SU-DHL-6 (cell line): ENCODE measurements around the gene STX18.

ENCODE experiments used
- H2AFZ ChIP-seq: fragments of 200-600 bp; sonication (generic); 2 replicates; pipeline ENCODE4 v1.6.1; 2014; ENCODE audit warnings: low read depth, mild to moderate bottlenecking, moderate library complexity, mixed read lengths, antibody characterized with exemption, low read length; ENCODE audit not compliant: severe bottlenecking
- H3F3A ChIP-seq: fragments of 200-600 bp; shearing (Covaris generic); 2 replicates; pipeline ENCODE4 v1.6.0; 2016; ENCODE audit warnings: antibody characterized with exemption, mild to moderate bottlenecking; ENCODE audit not compliant: insufficient read depth
- H3K27ac ChIP-seq: fragments of 200-600 bp; sonication (generic); 2 replicates; pipeline ENCODE4 v1.5.1; 2016; ENCODE audit warnings: low read depth, mild to moderate bottlenecking, low read length, moderate library complexity, mixed read lengths
- H3K27me3 ChIP-seq: fragments of 200-600 bp; sonication (generic), shearing (Covaris generic); 2 replicates; pipeline ENCODE4 v1.6.0; 2014; ENCODE audit warnings: mild to moderate bottlenecking, low read length
- H3K36me3 ChIP-seq: fragments of 200-600 bp; sonication (generic); 2 replicates; pipeline ENCODE4 v1.6.1; 2014; ENCODE audit warnings: mild to moderate bottlenecking, low read length, mixed read lengths
- H3K4me2 ChIP-seq: fragments of 300-600, 200-600 bp; shearing (Covaris generic), sonication (generic); 2 replicates; pipeline ENCODE4 v1.6.0; 2014; ENCODE audit warnings: low read length, low read depth, mild to moderate bottlenecking; ENCODE audit not compliant: poor library complexity, severe bottlenecking
- H3K4me3 ChIP-seq: fragments of 200-600 bp; sonication (generic); 2 replicates; pipeline ENCODE4 v1.5.1; 2014; ENCODE audit warnings: antibody characterized with exemption, low read length, mild to moderate bottlenecking, mixed read lengths; ENCODE audit not compliant: insufficient read depth, poor library complexity, severe bottlenecking
- H3K79me2 ChIP-seq: fragments of 200-600 bp; sonication (generic); 2 replicates; pipeline ENCODE4 v1.6.1; 2014; ENCODE audit warnings: mild to moderate bottlenecking, low read length, moderate library complexity; ENCODE audit not compliant: insufficient read depth
- H3K9ac ChIP-seq: fragments of 200-600 bp; sonication (generic); 2 replicates; pipeline ENCODE4 v1.7.0; 2014; ENCODE audit warnings: mild to moderate bottlenecking, low read length
- H3K9me2 ChIP-seq: fragments of 200-600 bp; sonication (generic); replicated peaks from 2 replicates; pipeline ENCODE4 v1.6.1; 2014; ENCODE audit warnings: low read length; ENCODE audit not compliant: insufficient read depth
- H3K9me3 ChIP-seq: fragments of 200-600 bp; sonication (generic); 2 replicates; pipeline ENCODE4 v1.6.1; 2014; ENCODE audit warnings: low read length, mixed read lengths; ENCODE audit not compliant: insufficient read depth
- H4K20me1 ChIP-seq: fragments of 200-600 bp; sonication (generic); 2 replicates; pipeline ENCODE4 v1.6.1; 2014; ENCODE audit warnings: low read depth, mild to moderate bottlenecking, antibody characterized with exemption, low read length, moderate library complexity, mixed read lengths
- EZH2phosphoT487 ChIP-seq: fragments of 200-600 bp; sonication (generic), shearing (Covaris generic); conservative IDR thresholded peaks from 2 replicates; pipeline ENCODE4 v1.6.1; 2018; ENCODE audit warnings: mild to moderate bottlenecking, antibody characterized with exemption, low read length, moderate library complexity, mixed read lengths
- TF ChIP-seq, protein P1 (sequence below): fragments of 200-600 bp; sonication (generic); IDR thresholded peaks from one replicate; pipeline ENCODE4 v1.5.1; 2017; ENCODE audit warnings: antibody characterized with exemption, mild to moderate bottlenecking, low read length, moderate library complexity; ENCODE audit not compliant: insufficient read depth, poor library complexity, severe bottlenecking

Gene STX18

DNA sequence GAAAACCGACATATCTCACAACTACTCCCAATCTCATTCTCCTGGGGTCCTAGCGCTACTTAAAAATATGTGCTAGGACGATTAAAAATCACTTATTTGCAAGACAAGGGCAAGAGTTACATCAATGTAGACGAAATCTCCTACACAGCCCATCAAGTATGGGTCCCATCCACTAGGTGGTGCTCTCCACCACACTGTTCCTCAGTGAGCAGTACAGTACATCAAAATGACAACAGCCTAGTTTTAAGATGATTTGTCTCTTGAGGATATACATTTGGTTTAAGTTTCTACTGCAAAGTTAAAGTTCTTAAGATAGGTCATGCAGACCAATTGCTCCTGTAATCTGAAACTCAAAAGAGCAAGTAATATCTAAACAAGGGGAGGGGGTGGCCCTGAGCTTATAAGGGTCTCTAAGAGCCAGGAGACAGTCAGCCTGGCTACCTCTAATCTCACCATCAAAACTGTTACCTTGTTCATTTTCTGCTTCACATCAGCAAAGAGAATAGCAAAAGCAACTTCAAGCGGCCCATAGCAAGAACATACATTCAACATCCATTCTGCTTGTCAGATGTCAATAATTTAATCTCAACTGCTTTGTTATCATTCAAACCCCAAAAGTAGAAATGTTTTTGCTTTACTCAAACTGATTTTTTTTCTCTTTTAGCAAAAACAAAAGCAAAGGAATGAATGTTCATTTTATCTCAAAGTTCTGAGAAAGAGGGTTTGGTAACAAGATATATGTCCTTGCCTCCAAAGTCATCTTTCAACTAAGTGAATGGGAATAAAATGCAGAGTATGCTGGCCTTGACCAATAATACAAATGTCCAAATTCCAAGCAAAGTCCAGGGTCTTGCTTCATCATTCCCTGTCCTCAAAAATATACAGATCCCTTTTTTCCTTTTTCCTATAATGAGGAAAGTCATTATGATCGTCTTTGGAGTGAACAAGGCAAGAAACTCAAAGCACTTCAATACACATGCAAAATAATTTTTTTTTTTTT is 53.1 kb downstream of the STX18 start:
- TF ChIP-seq, protein P1, sequence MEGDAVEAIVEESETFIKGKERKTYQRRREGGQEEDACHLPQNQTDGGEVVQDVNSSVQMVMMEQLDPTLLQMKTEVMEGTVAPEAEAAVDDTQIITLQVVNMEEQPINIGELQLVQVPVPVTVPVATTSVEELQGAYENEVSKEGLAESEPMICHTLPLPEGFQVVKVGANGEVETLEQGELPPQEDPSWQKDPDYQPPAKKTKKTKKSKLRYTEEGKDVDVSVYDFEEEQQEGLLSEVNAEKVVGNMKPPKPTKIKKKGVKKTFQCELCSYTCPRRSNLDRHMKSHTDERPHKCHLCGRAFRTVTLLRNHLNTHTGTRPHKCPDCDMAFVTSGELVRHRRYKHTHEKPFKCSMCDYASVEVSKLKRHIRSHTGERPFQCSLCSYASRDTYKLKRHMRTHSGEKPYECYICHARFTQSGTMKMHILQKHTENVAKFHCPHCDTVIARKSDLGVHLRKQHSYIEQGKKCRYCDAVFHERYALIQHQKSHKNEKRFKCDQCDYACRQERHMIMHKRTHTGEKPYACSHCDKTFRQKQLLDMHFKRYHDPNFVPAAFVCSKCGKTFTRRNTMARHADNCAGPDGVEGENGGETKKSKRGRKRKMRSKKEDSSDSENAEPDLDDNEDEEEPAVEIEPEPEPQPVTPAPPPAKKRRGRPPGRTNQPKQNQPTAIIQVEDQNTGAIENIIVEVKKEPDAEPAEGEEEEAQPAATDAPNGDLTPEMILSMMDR = peak; percentile 82
- no peak for TF ChIP-seq EZH2phosphoT487
- Histone ChIP-seq H3K9me2 (no peaks in the 10 kb centered on the region), H3K27ac (peak overlapping the region; percentile 7; the same call in 1 of the 2 replicates)

GRCh38 chr4:4486969-4487368 is 54.9 kb downstream of the STX18 start:
- no peaks in the 10 kb centered on the region for H4K20me1 ChIP-seq
- no peak overlapping the region for H3K9ac ChIP-seq
- H3K4me2 ChIP-seq = no peak overlapping the region
- no peaks in the 10 kb centered on the region for H3K79me2 ChIP-seq
- H3K36me3 ChIP-seq = no peaks in the 10 kb centered on the region
- H3K9me3 ChIP-seq = no peaks in the 10 kb centered on the region
- H3K9me2 ChIP-seq = no peaks in the 10 kb centered on the region
- no peak overlapping the region for H3K27ac ChIP-seq
- no peaks in the 10 kb centered on the region for H3K27me3 ChIP-seq
- no peak overlapping the region for H2AFZ ChIP-seq
- no peak for TF ChIP-seq EZH2phosphoT487
- TF ChIP-seq, protein P1 = no peak
- no peak overlapping the region for H3K4me3 ChIP-seq
- H3F3A ChIP-seq = peaks cover 9% of the 10 kb centered on the region; the same call in 1 of the 2 replicates

More for the DNA sequence above, 53.1 kb downstream of the STX18 start:
- H4K20me1 ChIP-seq = no peaks in the 10 kb centered on the region
- no peak overlapping the region for H3K4me2 ChIP-seq
- H3K9ac ChIP-seq = no peak overlapping the region
- no peaks in the 10 kb centered on the region for H3K36me3 ChIP-seq
- H3K27me3 ChIP-seq = no peaks in the 10 kb centered on the region
- no peak overlapping the region for H2AFZ ChIP-seq
- H3F3A ChIP-seq = peaks cover 9% of the 10 kb centered on the region; the same call in 1 of the 2 replicates
- H3K79me2 ChIP-seq = no peaks in the 10 kb centered on the region
- H3K4me3 ChIP-seq = no peak overlapping the region
- no peaks in the 10 kb centered on the region for H3K9me3 ChIP-seq

DNA sequence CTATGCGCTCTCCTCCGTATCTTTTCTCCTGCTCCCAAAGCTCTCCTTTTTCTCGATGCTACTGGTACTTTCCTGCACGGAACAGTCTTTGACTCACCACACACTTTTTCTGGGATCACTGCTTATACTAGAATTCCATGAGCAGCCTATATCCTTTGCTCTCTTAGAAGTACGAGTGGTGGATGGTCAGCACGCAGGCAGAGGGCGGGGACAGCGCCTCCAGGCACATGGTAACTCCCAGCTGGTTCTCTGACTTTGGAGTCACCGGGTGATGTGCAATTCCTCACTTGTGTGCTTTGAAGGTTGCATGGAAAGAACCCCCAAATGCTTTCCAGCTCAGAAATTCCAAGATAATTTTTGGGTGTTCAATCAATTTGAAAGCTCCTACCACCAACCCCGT is 56.0 kb downstream of the STX18 start:
- H3K27me3 ChIP-seq = no peaks in the 10 kb centered on the region
- H3K36me3 ChIP-seq = no peaks in the 10 kb centered on the region
- H3K9me2 ChIP-seq = no peaks in the 10 kb centered on the region
- H3K79me2 ChIP-seq = no peaks in the 10 kb centered on the region
- no peaks in the 10 kb centered on the region for H4K20me1 ChIP-seq
- H2AFZ ChIP-seq = no peak overlapping the region
- no peak overlapping the region for H3K9ac ChIP-seq
- no peak for TF ChIP-seq EZH2phosphoT487
- no peak overlapping the region for H3K4me2 ChIP-seq
- H3K27ac ChIP-seq = no peak overlapping the region
- H3K4me3 ChIP-seq = no peak overlapping the region
- H3K9me3 ChIP-seq = no peaks in the 10 kb centered on the region
- H3F3A ChIP-seq = peaks cover 9% of the 10 kb centered on the region; the same call in 1 of the 2 replicates
